Bronchial epithelial cell (primary cell): Measurements from ENCODE around the gene LMAN1L. TPM values are rescaled to one million over a fixed set of nuclear protein-coding genes. Genes with fewer than 3 reads are reported as not detected.
"Not testable (repeated sequence)": the region's sequence is repeated elsewhere in the genome, so short reads cannot be mapped to it uniquely, and the experiment has no call there.

ENCODE experiments used
- DNase-seq: peaks from one replicate; pipeline ENCODE4 v3.0.0-alpha.2; 2010; ENCODE audit warnings: low read depth
- FAIRE-seq: peaks from 2 replicates; lab custom pipeline; 2011; peaks lifted over from hg19 to GRCh38; lab: Jason Lieb, UNC
- H3K27me3 ChIP-seq: 2 replicates; pipeline ENCODE4 v1.5.1; 2011; ENCODE audit warnings: low read length; ENCODE audit not compliant: control insufficient read depth, insufficient read depth
- H3K36me3 ChIP-seq: 2 replicates; pipeline ENCODE4 v1.5.1; 2011; ENCODE audit warnings: low read length; ENCODE audit not compliant: control insufficient read depth, insufficient read depth
- H3K4me3 ChIP-seq: 2 replicates; pipeline ENCODE4 v1.5.1; 2011; ENCODE audit warnings: mild to moderate bottlenecking, low read depth, low read length, control low read depth
- total RNA-seq: library from RNA; depleted of rRNA; stranded (reverse); fragments of >200 nt; gene quantifications from 2 replicates; pipeline ENCODE4 v1.2.1, GENCODE V29; 2014
- TF ChIP-seq, protein P1 (sequence below): IDR thresholded peaks from 2 replicates; pipeline ENCODE4 v1.5.1; 2011; ENCODE audit warnings: mild to moderate bottlenecking, moderate library complexity, low read length, control low read depth, inconsistent platforms; ENCODE audit not compliant: insufficient read depth, severe bottlenecking

The LMAN1L gene
- total RNA-seq, 1 donor from 2014 or later = under 0.01 TPM

DNA sequence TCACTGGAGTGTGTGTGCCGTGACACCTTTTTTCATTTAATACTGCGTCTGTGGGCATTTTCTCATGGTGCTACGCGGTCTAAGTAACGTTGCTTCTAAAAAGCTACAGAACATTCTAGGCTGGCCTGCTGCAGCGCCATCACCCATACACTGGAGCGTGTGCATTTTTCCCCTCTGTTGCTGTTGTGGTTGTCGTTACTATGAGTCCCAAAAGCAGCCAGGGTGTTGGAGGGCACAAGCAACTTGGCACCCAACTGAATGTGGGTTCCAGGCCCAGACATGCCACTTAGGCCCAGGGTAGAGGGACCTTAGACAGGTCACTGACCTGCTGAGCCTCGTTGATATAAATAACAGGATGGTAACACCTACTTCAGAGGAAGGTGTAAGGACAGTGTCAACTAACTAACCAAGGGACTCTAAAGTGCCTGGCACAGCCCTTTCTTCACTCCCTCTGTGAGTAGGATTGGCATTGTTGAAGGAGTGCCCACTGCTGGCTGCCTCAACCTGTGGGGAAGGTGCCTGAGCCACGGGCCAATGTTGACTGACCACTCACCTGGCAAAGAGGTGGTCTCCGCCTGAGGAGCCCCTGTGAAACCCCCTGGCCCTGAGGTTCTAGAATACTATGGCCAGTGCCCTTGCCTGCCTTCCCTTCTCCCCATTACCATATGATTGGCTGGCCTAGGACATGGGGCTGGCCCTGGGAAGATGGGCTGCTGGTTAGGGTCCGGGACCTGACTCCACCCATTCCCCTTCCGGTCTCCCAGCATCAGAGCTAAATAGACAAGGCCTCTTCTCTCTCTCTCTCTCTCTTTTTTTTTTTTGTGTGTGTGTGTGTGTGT lies 27.2 kb upstream of the LMAN1L start:
- no peak for DNase-seq
- Histone ChIP-seq H3K4me3 (no peak overlapping the region), H3K27me3 (no peaks in the 10 kb centered on the region), H3K36me3 (peaks cover 4% of the 10 kb centered on the region)
- no peak for FAIRE-seq
- TF ChIP-seq, protein P1, sequence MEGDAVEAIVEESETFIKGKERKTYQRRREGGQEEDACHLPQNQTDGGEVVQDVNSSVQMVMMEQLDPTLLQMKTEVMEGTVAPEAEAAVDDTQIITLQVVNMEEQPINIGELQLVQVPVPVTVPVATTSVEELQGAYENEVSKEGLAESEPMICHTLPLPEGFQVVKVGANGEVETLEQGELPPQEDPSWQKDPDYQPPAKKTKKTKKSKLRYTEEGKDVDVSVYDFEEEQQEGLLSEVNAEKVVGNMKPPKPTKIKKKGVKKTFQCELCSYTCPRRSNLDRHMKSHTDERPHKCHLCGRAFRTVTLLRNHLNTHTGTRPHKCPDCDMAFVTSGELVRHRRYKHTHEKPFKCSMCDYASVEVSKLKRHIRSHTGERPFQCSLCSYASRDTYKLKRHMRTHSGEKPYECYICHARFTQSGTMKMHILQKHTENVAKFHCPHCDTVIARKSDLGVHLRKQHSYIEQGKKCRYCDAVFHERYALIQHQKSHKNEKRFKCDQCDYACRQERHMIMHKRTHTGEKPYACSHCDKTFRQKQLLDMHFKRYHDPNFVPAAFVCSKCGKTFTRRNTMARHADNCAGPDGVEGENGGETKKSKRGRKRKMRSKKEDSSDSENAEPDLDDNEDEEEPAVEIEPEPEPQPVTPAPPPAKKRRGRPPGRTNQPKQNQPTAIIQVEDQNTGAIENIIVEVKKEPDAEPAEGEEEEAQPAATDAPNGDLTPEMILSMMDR = no peak

DNA sequence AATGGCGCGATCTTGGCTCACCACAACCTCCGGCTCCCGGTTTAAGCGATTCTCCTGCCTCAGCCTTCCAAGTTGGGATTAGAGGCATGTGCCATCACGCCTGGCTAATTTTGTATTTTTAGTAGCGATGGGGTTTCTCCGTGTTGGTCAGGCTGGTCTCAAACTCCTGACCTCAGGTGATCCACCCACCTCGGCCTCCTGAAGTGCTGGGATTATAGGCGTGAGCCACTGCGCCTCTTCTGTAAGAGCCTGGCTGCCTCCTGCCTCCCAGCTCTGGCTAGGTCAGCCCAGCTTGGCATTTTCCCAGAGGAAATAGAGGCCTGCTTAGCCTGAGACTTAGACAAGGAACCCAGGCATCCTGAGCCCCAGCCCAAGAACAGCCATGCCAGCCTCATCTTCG lies 26.6 kb upstream of the LMAN1L start:
- DNase-seq, FAIRE-seq, H3K4me3 ChIP-seq, H3K27me3 ChIP-seq, H3K36me3 ChIP-seq: not testable (repeated sequence)

DNA sequence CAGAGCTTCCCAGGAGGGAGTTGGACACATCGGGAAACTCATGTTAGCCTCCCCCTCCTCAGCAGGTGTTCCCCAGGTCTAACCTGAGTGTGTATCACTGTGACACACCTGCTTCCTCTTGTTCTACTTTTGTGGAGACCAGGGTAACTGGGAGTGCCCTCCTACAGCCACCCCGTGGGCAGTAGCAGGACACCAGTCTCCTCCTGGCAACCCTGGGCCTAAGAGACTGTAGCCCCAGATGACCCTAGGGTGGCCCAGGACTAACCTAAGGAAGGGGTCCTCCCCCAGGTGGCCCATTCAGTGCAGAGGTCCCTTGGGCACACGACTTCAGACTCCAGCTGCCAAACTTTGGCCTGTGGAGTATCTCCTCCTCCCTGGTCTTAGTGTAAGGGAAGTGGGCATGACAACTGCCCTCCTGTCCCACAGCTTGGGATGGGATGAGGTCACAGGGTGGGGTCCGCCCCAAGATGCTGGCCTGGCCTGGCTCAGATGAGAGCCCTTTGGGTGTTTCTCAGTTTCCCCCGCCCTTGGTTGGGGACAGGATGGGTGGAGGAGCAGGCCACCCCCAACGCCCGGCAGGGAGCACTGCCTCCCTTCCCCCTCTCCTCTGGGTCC lies 26.0 kb upstream of the LMAN1L start:
- no peak overlapping the region for H3K4me3 ChIP-seq
- H3K27me3 ChIP-seq = no peaks in the 10 kb centered on the region
- no peak for DNase-seq
- no peak for FAIRE-seq
- H3K36me3 ChIP-seq = peaks cover 4% of the 10 kb centered on the region
- TF ChIP-seq, protein P1 = no peak

DNA sequence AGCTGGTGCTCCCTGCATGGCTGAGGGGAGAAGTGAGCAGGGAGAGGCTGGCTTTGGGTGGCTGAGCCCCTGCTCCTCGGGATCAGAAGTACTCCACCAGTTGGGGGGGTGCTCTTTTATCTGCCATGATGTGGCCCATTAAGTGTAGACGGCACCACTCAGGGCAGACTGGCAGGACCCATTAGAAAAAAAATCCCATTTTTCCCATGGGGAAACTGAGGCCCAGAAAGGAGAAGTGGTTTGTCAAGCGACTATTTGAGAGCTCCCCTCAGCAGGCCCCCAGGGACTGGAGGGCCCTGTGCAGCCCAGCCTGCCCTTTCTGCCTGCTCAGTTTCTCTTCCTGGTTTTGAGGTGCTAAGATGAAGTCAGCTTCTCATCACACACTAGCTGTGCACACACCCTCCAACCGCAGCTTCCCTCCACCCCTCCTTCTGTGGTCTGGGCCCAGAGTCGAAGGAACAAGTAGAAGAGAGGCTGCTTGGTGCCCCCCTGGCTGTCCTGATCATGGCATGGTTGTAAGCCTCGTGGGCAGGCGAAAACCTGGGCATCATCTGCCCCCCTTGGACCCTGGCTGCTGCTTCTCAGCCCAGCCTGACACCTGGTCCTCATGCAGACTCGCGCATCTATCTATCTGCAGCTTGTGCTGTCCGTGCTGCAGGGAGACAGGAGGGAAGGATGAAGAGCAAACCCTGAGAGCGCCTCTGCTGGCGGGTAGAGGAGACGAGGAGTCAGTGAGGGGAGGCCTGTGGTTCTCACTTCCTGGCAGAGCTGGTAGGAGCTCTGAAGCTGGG lies 25.2 kb upstream of the LMAN1L start:
- Histone ChIP-seq H3K4me3 (no peak overlapping the region), H3K27me3 (no peaks in the 10 kb centered on the region), H3K36me3 (peaks cover 4% of the 10 kb centered on the region)
- FAIRE-seq = no peak
- DNase-seq = peak; percentile 58
- TF ChIP-seq, protein P1 = peak; percentile 76

DNA sequence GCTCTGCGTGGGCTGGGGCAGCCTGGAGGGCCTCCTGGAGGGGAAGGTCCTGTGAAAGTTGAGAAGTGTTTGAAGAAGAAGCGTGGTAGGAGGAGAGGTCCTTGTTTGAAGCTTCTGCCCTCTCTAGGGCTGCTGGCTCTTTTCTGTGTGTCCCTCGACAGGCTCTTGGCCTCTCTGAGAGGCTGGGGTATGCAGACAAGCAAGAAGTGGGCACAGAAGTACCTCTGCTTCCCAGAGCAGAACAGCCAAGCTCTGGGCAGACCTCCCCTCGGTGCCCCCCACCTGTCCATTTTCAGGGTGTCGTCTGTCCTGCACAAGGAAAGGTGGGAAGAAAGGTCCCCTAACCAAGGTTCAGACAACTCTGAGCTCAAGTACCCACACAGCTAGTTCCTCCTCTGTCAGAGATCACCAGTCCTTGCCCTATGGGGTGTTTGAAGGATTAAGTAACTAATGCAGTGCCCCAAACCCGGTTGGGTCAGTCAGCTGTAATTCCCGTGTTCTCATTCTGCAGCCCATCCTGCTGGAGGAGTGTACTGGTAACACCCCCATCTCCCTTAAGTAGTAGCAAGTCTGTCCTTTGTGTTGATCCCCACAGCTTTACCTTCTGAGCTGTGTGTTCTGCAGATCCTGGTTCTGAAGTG lies 24.5 kb upstream of the LMAN1L start:
- Histone ChIP-seq H3K4me3 (no peak overlapping the region), H3K36me3 (peaks cover 4% of the 10 kb centered on the region), H3K27me3 (no peaks in the 10 kb centered on the region)
- no peak for FAIRE-seq
- TF ChIP-seq, protein P1 = no peak
- DNase-seq = no peak

DNA sequence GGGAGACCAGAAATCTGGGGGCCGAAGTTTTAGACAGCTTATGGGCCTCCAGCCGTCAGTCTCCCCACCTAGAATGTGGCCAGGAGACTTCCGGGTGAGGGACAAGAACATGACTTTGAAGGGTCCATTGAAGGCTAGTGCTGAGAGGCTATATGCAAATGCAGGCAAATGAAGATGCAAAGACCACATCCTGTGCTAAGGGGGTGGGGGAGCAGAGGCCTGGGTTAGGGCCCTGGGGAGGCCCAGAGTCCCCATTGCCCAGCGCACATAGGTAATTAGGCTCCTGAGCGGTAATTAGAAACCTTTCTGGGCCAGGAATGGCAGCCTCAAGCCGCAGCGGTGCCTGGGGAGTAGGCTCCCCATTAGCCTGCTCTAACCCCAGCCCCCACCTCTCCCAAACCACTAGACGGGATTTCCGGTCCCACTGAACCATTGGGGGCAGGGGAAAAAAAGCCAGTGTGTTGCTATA lies 23.9 kb upstream of the LMAN1L start:
- no peaks in the 10 kb centered on the region for H3K27me3 ChIP-seq
- DNase-seq (no peak), FAIRE-seq (no peak)
- peaks cover 6% of the 10 kb centered on the region for H3K36me3 ChIP-seq
- H3K4me3 ChIP-seq = no peak overlapping the region
- TF ChIP-seq, protein P1 = no peak
